Stimulated activated CD4-positive, alpha-beta T cell treated with anti-CD3 and anti-CD28 coated beads, Interleukin-4, amount 100 ng/mL, for 48 hours (primary cell): ENCODE data around the gene DAP.
"Not testable (repeated sequence)": the region's sequence is repeated elsewhere in the genome, so short reads cannot be mapped to it uniquely, and the experiment has no call there.

Experiments
- DNase-seq, 2 donors: peaks; one replicate each; pipeline ENCODE4 v3.0.0-alpha.2; 2020; ENCODE audit warnings: low read depth in 2 of 2

DAP gene, protein sequence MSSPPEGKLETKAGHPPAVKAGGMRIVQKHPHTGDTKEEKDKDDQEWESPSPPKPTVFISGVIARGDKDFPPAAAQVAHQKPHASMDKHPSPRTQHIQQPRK

DNA sequence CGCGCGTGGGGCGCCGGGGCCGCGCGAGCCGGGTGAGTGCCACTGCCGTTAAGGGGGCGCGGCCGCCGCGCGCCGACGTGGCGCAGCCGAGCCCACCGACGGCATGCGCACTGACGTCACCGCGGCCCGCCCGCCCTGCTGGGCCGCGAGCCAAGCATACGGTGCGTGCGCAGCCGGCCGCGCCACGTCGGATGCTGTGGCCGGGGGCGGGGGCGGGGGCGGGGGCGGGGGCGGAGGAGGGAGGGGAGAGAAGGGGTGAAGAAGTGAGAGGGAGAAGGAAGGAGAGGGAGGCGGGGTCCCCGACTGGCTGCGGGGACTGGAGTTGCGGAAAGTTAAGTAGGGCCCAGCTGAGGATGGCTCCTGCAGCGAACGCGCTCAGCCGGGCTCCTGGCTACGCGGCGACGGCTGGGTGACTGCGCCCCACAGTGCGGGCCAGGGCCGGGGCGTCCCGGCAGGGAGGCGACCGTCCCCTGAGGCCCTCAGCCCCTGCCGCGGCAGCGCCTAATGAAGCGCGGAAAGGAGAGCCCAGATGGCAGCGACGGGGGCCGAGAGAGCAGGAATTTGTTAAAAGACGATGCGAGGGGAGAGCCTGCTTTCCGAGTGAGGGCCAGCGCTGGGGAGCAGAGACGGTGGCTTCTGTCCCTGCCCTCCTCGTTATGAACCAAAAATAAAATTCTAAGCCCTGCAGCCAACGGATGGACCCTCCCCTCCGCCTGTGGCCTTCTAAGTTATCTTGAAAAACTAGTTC is at the start of gene DAP:
Gene DAP, minus strand, starts transcription at position 50 of the 748 bp plus-strand sequence. CDS start 166 bp downstream, outside the sequence.
- DNase-seq: peak; percentile 78 to 79

DNA sequence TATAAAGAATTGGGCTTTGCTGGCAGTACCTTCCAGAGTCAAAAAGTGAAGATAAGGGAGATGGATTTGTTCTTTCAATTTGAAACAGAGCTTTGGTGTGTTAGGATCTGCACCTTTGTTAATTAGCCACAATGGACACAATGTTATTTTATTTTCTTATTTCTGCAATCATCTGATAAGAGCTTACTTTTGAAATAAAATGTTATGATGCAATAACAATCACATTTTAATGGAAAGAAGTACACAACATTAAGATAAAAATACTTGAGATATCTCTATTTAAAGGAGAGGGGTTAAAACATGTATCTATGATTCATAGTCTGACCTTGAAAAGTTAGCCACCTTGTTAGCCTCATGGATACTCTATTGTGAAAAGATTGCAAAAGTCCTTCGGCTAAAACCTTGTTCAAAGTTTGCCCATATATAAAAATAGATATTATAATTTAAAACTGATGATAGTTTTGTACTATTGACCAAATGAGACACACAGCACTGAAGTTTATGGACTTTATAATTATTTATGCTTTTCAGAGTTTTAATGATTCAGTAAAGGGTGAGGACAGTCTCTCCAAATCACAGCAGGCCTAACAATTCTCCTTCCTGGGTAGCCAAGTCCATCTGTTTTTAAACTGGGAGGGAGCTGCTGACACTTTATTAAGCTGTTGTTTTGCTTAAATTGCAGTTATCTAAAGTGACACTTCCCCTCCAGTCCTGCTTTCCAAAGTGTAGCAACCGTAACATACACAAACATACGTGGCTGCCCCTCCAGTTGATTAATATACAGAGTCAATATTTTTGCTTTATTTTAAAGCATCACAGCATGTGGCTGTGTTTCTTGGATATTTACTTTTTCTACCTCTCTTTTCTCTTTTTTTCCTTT is 47.6 kb upstream of the DAP start:
- no peak for DNase-seq

DNA sequence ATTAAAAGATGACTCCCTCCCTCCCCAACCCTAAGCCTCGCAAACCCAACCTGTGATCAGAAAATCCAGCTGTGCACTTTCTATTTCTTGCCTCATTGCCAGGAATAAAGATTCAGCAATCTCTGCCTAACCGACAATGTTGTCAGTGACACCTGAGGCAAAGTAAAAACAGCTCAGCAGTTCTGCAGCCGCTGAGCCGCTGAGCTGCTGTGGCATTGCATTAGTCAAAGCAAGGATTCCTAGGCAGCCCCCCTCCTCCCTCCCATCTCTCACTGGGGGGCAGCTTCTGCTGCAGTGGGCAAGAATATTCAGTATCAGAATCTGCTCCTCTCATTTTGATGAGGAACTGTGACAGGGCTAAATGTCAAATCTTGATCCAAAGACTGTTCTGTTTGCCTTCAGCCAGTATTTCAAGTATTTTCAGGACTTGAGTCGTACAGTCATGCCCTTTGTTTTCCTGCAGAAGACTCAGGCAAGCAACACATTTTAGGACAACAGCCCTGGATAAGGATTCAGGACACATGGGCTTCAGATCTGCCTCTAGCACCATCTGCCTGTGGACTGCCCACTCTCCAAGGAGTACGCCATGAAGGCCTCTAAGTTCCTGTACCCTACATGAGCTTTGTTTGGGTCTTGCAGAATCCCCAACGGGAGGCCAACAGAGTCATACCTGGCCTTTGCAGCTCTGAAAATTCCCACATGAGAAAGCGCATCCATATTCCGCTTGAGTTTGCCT is 41.1 kb upstream of the DAP start:
- DNase-seq: no peak

- no peak for DNase-seq
Measured at GRCh38 chr5:10800852-10801251, 39.8 kb upstream of the DAP start.

GRCh38 chr5:10797261-10797660 is 36.2 kb upstream of the DAP start:
- no peak for DNase-seq

DNA sequence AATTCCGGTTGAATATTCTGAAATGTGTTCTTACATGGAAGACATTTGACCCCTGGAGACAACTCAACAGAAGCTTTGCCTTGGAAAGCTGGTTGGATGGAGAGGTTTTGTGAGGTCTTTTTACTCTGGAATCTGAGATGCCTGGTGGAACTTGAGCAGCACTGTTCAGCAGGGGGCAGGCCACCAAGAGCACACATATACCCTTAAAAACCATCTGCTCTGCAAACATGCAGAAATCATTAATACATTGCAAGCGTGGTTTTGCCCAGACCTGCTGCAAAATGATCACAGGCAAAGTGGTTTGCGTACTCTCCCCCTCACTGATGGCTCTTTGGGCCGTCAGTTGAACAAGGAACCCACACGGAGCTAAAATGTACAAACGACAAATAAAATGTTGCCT is 32.8 kb upstream of the DAP start:
- DNase-seq: no peak

GRCh38 chr5:10792336-10792735 is 31.3 kb upstream of the DAP start:
- DNase-seq: no peak

GRCh38 chr5:10789726-10790125 is 28.7 kb upstream of the DAP start:
- DNase-seq: no peak

GRCh38 chr5:10789021-10789420 is 28.0 kb upstream of the DAP start:
- DNase-seq: no peak

- no peak for DNase-seq
Measured at GRCh38 chr5:10788358-10788757, 27.3 kb upstream of the DAP start.

DNA sequence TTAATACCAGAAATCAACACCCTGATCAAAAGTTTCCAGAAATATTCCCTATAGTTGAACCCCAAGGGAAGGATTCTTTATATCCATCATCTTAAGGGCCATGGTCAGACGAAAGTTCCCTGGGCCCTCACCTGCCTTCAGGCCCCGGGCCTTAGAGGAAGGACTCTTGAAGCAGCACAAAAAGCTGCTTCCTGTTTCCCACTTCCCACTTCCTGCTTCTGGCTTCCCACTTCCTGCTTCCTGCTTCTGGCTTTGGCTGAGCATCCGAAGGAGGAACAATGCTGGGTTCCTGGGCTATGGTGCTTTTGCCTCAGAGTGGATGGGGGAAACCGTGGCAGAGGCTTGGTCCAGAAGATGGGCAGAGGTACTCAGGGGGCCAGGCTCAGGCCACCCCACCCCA is 25.8 kb upstream of the DAP start:
- DNase-seq: no peak

- not testable (repeated sequence) for DNase-seq
Measured at GRCh38 chr5:10780208-10780607, 19.2 kb upstream of the DAP start.

GRCh38 chr5:10779592-10779991 is 18.6 kb upstream of the DAP start:
- no peak for DNase-seq

DNA sequence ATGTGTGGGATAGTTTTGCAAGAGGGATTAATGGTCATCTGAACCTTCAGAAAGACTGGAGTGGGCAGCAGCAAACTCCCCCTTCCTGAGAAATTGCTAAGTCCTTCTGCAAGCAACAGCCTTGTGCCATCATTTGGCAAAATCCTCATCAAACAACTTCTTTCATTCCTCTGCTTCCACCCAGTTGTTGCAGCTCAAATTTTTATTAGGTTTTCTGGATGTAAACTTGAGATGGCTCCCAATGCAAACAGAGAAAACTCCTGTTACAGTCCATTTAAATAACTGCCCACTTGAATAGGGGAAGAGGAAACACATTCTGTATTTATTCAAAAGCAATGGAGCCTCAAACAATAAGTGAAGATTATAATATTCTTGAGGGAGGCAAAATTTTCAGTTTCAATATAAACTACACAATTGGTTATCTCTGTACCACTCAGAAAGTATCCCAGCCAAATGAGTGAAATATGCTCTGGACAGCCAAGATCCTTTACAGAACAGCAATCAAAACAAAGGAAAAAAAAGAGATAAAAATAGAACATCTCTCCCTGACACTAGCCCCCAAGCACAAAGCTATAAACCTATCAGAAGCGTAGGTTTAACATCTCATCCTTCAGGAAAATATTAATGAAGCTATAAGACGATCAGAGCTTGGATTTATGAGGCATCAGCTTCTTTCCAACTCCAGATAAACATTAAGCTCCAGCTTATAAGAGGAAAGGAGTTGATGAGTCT is 17.3 kb upstream of the DAP start:
- no peak for DNase-seq

- no peak for DNase-seq
Measured at GRCh38 chr5:10775646-10776045, 14.6 kb upstream of the DAP start.

GRCh38 chr5:10772901-10773585 is 12.0 kb upstream of the DAP start:
- DNase-seq: no peak

DNA sequence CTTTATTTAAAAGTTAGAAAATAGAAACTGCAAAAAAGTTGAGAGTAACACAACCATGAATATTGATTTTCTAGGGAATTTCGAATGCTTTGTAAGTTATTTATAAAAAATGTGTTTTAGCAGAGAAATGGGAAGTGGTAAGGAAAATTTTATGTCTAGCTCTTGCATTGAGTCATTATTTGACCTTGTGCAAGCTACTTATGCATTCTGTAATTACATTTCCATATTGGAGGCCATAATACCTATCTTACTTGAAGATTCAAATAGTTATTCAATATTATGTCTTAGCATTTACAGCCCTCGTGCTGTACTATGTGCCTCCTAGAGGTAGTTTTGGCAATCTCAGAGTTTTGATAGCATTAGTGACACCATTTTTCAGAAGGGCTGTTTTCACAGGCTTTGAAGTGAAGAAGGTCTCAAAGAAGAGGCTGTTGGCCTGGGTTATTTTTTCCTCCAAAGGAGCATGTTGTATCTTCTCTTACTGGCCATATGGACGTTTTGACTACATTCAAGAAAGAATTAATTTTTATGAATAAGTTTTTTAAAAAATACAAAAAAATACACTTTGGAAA is 7.4 kb upstream of the DAP start:
- no peak for DNase-seq

DNA sequence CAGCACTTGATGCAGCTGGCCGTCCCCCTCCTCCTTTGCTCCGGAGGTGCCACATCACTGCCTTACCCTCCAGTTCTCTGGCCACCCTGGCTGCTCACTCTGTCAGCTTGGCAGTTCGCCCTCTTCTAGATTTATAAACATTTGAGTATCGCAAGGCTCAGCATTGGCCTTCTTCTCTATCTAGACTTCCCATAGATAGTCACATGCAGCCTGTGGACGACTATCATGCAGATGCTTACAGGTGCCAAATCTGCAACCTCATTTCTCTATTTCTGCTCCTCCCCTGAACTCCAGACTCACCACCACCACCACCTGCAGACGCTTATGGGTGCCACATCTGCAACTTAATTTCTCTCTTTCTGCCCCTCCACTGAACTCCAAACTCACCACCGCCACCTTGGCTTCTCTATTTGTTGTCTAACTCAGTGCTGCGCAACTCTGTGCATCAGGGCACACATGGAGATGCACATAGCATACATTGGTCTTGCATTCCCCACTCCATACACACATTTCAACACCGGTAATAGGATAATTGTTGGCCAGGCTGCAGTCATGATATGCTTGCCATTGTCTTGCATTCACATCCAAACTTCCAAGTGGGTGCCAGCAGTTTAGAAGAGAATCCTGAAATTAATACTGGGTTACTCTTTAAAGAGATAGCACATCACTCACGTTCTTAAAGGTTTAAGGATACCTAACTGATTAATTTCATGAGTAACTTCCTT is 1.9 kb upstream of the DAP start:
- no peak for DNase-seq

DNA sequence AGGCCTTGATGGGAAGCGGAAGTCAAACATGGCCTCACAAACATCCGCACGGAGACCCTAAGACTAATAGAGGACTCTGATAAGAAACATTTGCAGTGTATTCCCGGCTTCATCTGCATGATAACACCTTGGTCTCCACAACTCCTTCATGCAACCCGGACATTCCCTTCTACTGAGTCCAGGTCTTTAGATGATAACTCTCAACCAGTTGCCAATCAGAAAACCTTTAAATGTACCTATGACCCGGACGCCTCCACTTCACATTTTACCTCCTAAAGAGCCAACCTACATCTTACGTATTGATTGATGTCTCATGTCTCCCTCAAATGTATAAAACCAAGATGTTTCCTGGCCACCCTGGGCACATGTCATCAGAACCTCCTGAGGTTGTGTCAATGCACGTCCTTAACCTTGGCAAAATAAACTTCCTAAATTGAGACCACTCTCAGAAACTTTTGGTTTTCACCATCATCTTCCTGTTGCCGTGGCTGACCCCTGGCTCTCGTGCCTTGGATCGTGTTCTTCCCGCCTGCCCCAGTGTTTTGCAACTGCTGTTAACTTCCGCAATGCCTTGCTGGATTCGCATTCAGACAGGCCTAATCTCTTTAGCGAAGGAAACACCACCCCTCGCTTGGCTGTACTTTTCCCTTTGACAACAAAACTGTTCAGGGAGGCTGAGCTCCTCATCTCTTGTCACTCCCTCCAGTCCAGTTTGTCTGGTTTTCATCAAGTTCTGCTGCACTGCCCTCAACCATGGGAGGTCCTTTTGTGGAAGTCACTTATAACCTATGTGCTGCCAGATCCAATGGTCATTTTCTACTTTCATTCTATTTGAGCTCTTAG is 1.1 kb upstream of the DAP start:
- DNase-seq: no peak
